ENCODE measurements around the gene RNF149. TPM values are rescaled to one million over a fixed set of nuclear protein-coding genes. Genes with fewer than 3 reads are reported as not detected.

RNF149 gene
- total and polyA plus RNA-seq, 2 experiments from 2014 or later = 38.8 to 47.6 TPM

DNA sequence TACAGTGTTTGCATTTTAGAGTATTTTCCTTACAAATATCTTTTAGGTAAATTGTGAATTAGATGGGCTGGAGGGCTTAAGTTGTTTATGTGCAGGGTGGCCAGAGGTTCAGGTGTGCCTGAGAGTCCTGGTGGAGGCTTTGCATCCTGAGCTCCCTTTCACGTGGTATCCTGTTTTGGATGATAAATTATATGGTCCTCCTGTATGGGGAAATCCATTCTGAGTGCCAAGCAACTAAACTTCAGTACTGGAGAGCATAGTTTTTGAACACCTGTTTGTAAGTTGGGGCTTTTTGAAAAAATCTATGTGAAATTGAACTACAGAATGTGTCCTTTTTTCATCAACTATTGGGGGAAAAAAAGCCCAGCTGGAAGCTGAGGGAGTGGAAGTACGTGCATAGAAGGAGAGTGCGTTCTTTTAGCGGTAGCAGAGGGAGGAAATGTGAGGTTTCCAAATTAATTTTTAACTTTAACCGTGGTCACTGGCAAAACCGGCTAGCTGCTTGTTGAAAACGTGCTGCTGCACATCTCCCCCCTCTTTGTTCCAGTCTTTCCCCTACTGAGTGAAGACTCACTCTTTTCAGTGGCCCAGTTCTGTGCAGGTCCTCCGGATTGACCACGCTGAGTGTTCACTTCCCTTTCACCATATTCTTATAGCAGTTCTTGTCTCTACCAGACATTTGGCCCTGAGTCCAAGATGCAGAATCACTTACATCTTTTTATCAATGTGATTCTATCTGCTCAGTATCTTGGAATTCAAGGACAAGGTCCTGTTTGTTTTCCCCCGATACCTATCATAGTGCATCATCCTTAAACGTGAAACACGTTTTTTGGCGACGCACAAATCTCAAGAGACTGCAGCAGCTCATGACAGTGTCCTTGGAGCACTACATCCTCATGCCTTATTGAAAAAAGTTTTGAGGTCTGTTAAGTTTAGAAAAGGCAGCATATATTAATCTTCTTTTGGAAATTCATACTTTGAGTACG, 40.5 kb downstream of the RNF149 start:
- H3K9me2 ChIP-seq (ENCODE audit: insufficient read depth) = no peaks in the 10 kb centered on the region
- H3K4me3 ChIP-seq = no peak overlapping the region
- Mint-ChIP-seq H3K36me3 (ENCODE audit: low read depth) (peaks cover 66% of the 10 kb centered on the region), H3K4me1 (peaks cover 13% of the 10 kb centered on the region; the same call in 2 of the 3 replicates), H3K27ac (peak overlapping the region; percentile 42), H3K4me3 (no peak overlapping the region), H3K27me3 (ENCODE audit: insufficient read depth, low read depth, poor library complexity) (no peaks in the 10 kb centered on the region), H3K9me3 (no peaks in the 10 kb centered on the region)
- no peaks in the 10 kb centered on the region for H3K27me3 ChIP-seq (ENCODE audit: insufficient read depth)
- no peak overlapping the region for H3K4me2 ChIP-seq
- no peak overlapping the region for H2AFZ ChIP-seq
- no peaks in the 10 kb centered on the region for H3K79me2 ChIP-seq (replicated peaks; ENCODE audit: insufficient read depth)
- ATAC-seq (no peak), DNase-seq (ENCODE audit: low spot score) (no peak)
- H3K27ac ChIP-seq (ENCODE audit: low read depth) = 0 out of 2 replicates have a peak overlapping the region, but pooled peaks have one; percentile 64
- TF ChIP-seq, protein P1, sequence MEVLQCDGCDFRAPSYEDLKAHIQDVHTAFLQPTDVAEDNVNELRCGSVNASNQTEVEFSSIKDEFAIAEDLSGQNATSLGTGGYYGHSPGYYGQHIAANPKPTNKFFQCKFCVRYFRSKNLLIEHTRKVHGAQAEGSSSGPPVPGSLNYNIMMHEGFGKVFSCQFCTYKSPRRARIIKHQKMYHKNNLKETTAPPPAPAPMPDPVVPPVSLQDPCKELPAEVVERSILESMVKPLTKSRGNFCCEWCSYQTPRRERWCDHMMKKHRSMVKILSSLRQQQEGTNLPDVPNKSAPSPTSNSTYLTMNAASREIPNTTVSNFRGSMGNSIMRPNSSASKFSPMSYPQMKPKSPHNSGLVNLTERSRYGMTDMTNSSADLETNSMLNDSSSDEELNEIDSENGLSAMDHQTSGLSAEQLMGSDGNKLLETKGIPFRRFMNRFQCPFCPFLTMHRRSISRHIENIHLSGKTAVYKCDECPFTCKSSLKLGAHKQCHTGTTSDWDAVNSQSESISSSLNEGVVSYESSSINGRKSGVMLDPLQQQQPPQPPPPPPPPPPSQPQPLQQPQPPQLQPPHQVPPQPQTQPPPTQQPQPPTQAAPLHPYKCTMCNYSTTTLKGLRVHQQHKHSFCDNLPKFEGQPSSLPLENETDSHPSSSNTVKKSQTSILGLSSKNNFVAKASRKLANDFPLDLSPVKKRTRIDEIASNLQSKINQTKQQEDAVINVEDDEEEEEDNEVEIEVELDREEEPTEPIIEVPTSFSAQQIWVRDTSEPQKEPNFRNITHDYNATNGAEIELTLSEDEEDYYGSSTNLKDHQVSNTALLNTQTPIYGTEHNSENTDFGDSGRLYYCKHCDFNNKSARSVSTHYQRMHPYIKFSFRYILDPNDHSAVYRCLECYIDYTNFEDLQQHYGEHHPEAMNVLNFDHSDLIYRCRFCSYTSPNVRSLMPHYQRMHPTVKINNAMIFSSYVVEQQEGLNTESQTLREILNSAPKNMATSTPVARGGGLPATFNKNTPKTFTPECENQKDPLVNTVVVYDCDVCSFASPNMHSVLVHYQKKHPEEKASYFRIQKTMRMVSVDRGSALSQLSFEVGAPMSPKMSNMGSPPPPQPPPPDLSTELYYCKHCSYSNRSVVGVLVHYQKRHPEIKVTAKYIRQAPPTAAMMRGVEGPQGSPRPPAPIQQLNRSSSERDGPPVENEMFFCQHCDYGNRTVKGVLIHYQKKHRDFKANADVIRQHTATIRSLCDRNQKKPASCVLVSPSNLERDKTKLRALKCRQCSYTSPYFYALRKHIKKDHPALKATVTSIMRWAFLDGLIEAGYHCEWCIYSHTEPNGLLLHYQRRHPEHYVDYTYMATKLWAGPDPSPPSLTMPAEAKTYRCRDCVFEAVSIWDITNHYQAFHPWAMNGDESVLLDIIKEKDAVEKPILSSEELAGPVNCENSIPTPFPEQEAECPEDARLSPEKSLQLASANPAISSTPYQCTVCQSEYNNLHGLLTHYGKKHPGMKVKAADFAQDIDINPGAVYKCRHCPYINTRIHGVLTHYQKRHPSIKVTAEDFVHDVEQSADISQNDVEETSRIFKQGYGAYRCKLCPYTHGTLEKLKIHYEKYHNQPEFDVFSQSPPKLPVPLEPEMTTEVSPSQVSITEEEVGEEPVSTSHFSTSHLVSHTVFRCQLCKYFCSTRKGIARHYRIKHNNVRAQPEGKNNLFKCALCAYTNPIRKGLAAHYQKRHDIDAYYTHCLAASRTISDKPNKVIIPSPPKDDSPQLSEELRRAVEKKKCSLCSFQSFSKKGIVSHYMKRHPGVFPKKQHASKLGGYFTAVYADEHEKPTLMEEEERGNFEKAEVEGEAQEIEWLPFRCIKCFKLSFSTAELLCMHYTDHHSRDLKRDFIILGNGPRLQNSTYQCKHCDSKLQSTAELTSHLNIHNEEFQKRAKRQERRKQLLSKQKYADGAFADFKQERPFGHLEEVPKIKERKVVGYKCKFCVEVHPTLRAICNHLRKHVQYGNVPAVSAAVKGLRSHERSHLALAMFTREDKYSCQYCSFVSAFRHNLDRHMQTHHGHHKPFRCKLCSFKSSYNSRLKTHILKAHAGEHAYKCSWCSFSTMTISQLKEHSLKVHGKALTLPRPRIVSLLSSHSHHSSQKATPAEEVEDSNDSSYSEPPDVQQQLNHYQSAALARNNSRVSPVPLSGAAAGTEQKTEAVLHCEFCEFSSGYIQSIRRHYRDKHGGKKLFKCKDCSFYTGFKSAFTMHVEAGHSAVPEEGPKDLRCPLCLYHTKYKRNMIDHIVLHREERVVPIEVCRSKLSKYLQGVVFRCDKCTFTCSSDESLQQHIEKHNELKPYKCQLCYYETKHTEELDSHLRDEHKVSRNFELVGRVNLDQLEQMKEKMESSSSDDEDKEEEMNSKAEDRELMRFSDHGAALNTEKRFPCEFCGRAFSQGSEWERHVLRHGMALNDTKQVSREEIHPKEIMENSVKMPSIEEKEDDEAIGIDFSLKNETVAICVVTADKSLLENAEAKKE (CRISPR knock-in tag; IDR thresholded peaks at IDR 0.05) = no peak
- TF ChIP-seq POLR2AphosphoS5 (IDR thresholded peaks at IDR 0.05; ENCODE audit: low read depth) (no peak), NANOG (IDR thresholded peaks at IDR 0.05; ENCODE audit: borderline replicate concordance) (no peak), STAT1 (IDR thresholded peaks at IDR 0.05; ENCODE audit: unreplicated experiment) (no peak), EZH2phosphoT487 (IDR thresholded peaks at IDR 0.05; ENCODE audit: unreplicated experiment) (no peak), JUNB (IDR thresholded peaks at IDR 0.05; ENCODE audit: unreplicated experiment) (no peak)
- no peaks in the 10 kb centered on the region; the same call in 1 of the 2 replicates for H3F3A ChIP-seq (replicated peaks; ENCODE audit: low read depth)
- no peaks in the 10 kb centered on the region for H3K4me1 ChIP-seq (ENCODE audit: insufficient read depth)
- 0 out of 2 replicates have a peak, but pooled peaks cover 4% of the 10 kb centered on the region for H4K20me1 ChIP-seq (replicated peaks; ENCODE audit: insufficient read depth)
- H3K36me3 ChIP-seq (ENCODE audit: insufficient read depth) = peaks cover 35% of the 10 kb centered on the region
